ENCODE measurements around the gene SP100. TPM values are rescaled to one million over a fixed set of nuclear protein-coding genes. Genes with fewer than 3 reads are reported as not detected.
A peak's percentile ranks its signal among the peaks of the same experiment; 100 is the strongest.

The SP100 gene
- total RNA-seq, 1 donor = 137 TPM

GRCh38 chr2:230425377-230425776 lies 9.4 kb downstream of the SP100 start:
- Histone ChIP-seq H3K9me3 (ENCODE audit: low read depth, low read length) (no peaks in the 10 kb centered on the region), H3K27ac (ENCODE audit: low read depth, low read length) (no peak overlapping the region), H4K20me1 (ENCODE audit: insufficient read depth, low read length) (peaks cover 18% of the 10 kb centered on the region), H3K4me3 (ENCODE audit: insufficient read depth, low read length) (no peak overlapping the region), H3K36me3 (ENCODE audit: insufficient read depth, low read length) (no peaks in the 10 kb centered on the region), H3K27me3 (ENCODE audit: insufficient read depth, low read length) (no peaks in the 10 kb centered on the region), H3K4me1 (ENCODE audit: insufficient read depth, low read length) (peaks cover 20% of the 10 kb centered on the region), H2AFZ (ENCODE audit: low read length) (no peak overlapping the region), H3K79me2 (ENCODE audit: insufficient read depth, low read length) (peaks cover 94% of the 10 kb centered on the region), H3K4me2 (ENCODE audit: insufficient read depth, low read length) (no peak overlapping the region)
- no peak for DNase-seq (ENCODE audit: insufficient read length, low spot score, missing footprints)
- no peak for TF ChIP-seq CTCF (IDR thresholded peaks at IDR 0.05; ENCODE audit: extremely low read depth, low read depth, low read length)

GRCh38 chr2:230429513-230429912 lies 13.5 kb downstream of the SP100 start:
- Histone ChIP-seq H3K4me2 (ENCODE audit: insufficient read depth, low read length) (no peak overlapping the region), H3K9me3 (ENCODE audit: low read depth, low read length) (no peaks in the 10 kb centered on the region), H3K4me1 (ENCODE audit: insufficient read depth, low read length) (peaks cover 2% of the 10 kb centered on the region), H4K20me1 (ENCODE audit: insufficient read depth, low read length) (peaks cover 17% of the 10 kb centered on the region), H3K79me2 (ENCODE audit: insufficient read depth, low read length) (peaks cover 91% of the 10 kb centered on the region), H3K36me3 (ENCODE audit: insufficient read depth, low read length) (no peaks in the 10 kb centered on the region), H3K27me3 (ENCODE audit: insufficient read depth, low read length) (no peaks in the 10 kb centered on the region), H3K27ac (ENCODE audit: low read depth, low read length) (no peak overlapping the region), H2AFZ (ENCODE audit: low read length) (no peak overlapping the region), H3K4me3 (ENCODE audit: insufficient read depth, low read length) (no peak overlapping the region)
- no peak for DNase-seq (ENCODE audit: insufficient read length, low spot score, missing footprints)
- no peak for TF ChIP-seq CTCF (IDR thresholded peaks at IDR 0.05; ENCODE audit: extremely low read depth, low read depth, low read length)

DNA sequence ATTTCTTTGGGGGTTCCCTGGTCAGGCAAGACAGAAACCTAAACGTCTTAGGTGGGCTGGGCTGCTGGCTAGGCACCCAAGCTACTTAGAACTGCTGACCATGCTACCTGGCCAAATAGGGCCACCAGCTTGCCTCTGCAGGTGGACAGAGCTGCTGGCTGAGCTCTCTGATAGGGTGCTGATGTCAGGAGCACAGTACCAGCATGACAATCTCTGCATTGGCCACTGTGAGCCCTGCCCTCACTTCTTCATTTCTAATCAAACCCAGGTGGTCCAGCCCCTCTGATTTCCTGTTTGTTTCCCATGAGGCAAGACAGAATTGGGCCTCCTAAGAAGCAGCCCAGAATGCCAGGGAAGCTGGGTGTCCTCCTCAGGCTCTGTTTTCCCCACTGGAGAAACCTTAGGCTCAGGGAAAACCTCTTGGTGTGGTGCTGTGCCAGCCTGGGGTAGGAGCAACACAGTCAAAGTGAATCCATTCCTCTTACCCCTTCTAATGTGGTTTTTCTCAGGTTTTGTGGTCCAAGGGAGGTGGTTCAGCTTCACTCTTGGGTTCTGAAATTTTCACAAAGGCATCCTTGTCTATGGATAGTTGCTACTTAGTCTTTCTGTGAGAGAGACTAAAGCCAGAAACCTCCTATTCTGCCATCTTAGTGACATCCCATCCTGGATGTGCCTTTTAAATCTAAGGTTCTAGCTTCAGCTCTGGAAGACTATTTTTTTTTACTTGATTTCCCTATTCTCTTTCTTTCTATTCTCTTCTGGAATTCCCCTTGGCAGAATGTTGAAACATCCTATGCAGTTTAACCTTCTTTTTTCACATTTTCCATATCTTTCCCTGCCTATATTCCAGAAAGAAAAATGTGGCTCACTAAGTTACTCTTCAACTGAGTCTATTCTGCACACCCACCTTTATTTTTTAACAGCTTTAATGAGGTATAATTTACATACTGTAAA lies 15.2 kb downstream of the SP100 start:
- DNase-seq (ENCODE audit: insufficient read length, low spot score, missing footprints) = no peak
- H3K27me3 ChIP-seq (ENCODE audit: insufficient read depth, low read length) = no peaks in the 10 kb centered on the region
- TF ChIP-seq CTCF (IDR thresholded peaks at IDR 0.05; ENCODE audit: extremely low read depth, low read depth, low read length) = no peak
- no peak overlapping the region for H2AFZ ChIP-seq (ENCODE audit: low read length)
- H3K4me2 ChIP-seq (ENCODE audit: insufficient read depth, low read length) = no peak overlapping the region
- no peak overlapping the region for H3K4me3 ChIP-seq (ENCODE audit: insufficient read depth, low read length)
- no peaks in the 10 kb centered on the region for H3K9me3 ChIP-seq (ENCODE audit: low read depth, low read length)
- peaks cover 90% of the 10 kb centered on the region for H3K79me2 ChIP-seq (ENCODE audit: insufficient read depth, low read length)
- H3K4me1 ChIP-seq (ENCODE audit: insufficient read depth, low read length) = peaks cover 5% of the 10 kb centered on the region
- no peak overlapping the region for H3K27ac ChIP-seq (ENCODE audit: low read depth, low read length)
- H4K20me1 ChIP-seq (ENCODE audit: insufficient read depth, low read length) = peaks cover 20% of the 10 kb centered on the region
- H3K36me3 ChIP-seq (ENCODE audit: insufficient read depth, low read length) = no peaks in the 10 kb centered on the region

DNA sequence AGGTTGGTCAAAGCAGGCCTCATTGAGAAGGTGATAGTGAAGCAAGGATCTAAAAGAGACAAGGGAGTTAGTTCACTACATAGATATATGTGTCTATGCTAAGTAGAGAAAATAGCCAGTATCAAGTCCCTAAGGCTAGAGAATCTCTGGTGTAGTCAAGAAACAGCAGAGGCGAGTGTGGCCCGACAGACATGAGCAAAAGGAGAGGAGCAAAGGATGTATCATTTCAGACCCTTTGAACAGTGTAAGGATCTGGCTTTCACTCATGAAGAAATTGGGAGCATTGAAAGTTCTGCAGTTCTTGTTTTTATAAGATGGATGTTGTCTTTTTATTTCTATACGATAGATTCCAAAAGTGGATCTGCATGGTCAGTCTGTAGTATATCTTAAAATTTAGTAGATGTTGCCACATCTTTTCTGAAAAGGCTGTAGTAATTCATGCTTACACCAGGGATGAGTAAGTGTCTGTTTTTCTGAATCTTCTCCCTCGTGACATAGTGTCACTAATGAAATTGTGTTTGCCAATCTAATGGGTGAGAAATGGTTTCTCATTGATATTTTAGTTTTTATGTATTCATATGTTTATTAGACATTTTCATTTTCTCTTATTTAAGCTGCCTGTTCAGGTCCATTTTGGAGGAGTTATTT lies 18.8 kb downstream of the SP100 start:
- peak overlapping the region; percentile 39 for H3K27ac ChIP-seq (ENCODE audit: low read depth, low read length)
- peaks cover 19% of the 10 kb centered on the region for H4K20me1 ChIP-seq (ENCODE audit: insufficient read depth, low read length)
- H3K4me2 ChIP-seq (ENCODE audit: insufficient read depth, low read length) = no peak overlapping the region
- no peaks in the 10 kb centered on the region for H3K27me3 ChIP-seq (ENCODE audit: insufficient read depth, low read length)
- no peak overlapping the region for H2AFZ ChIP-seq (ENCODE audit: low read length)
- H3K9me3 ChIP-seq (ENCODE audit: low read depth, low read length) = no peaks in the 10 kb centered on the region
- peaks cover 75% of the 10 kb centered on the region for H3K79me2 ChIP-seq (ENCODE audit: insufficient read depth, low read length)
- no peak overlapping the region for H3K4me3 ChIP-seq (ENCODE audit: insufficient read depth, low read length)
- TF ChIP-seq CTCF (IDR thresholded peaks at IDR 0.05; ENCODE audit: extremely low read depth, low read depth, low read length) = no peak
- peaks cover 5% of the 10 kb centered on the region for H3K36me3 ChIP-seq (ENCODE audit: insufficient read depth, low read length)
- no peak for DNase-seq (ENCODE audit: insufficient read length, low spot score, missing footprints)
- H3K4me1 ChIP-seq (ENCODE audit: insufficient read depth, low read length) = peaks cover 11% of the 10 kb centered on the region

Measured in osteoblast (primary cell).